NT2/D1 (cell line): ENCODE data around the gene AP1G2.
A peak's percentile ranks its signal among the peaks of the same experiment; 100 is the strongest.

Experiments
- DNase-seq: peaks from one replicate; pipeline ENCODE4 v3.0.0-alpha.2; 2011; ENCODE audit warnings: low read depth, low spot score
- H3K27me3 ChIP-seq: 2 replicates; pipeline ENCODE4 v1.6.0; 2011; ENCODE audit warnings: mild to moderate bottlenecking; ENCODE audit not compliant: insufficient read length, insufficient read depth
- H3K36me3 ChIP-seq: 2 replicates; pipeline ENCODE4 v1.6.1; 2011; ENCODE audit warnings: mild to moderate bottlenecking, low read length, mixed read lengths; ENCODE audit not compliant: insufficient read depth, insufficient read length
- H3K4me1 ChIP-seq: 2 replicates; pipeline ENCODE4 v1.5.1; 2011; ENCODE audit not compliant: insufficient read depth, insufficient read length
- H3K4me3 ChIP-seq: 2 replicates; pipeline ENCODE4 v1.5.1; 2011; ENCODE audit warnings: low read depth; ENCODE audit not compliant: insufficient read length
- H3K9ac ChIP-seq: 2 replicates; pipeline ENCODE4 v1.6.0; 2011; ENCODE audit warnings: low read depth; ENCODE audit not compliant: insufficient read length
- H3K9me3 ChIP-seq: 2 replicates; pipeline ENCODE4 v1.5.1; 2011; ENCODE audit warnings: mild to moderate bottlenecking, low read length; ENCODE audit not compliant: insufficient read depth
- SUZ12 ChIP-seq: IDR thresholded peaks from 2 replicates; pipeline ENCODE4 v1.6.1; 2011; ENCODE audit not compliant: insufficient read length, insufficient read depth; ENCODE audit errors: extremely low read depth
- YY1 ChIP-seq: IDR thresholded peaks from 2 replicates; pipeline ENCODE4 v1.6.1; 2011; ENCODE audit not compliant: insufficient read length, insufficient read depth
- ZNF274 ChIP-seq: IDR thresholded peaks from 2 replicates; pipeline ENCODE4 v1.6.1; 2011; ENCODE audit warnings: mild to moderate bottlenecking, low read depth, low read length

AP1G2 gene

GRCh38 chr14:23531391-23531790 is 36.2 kb downstream of the AP1G2 start:
- no peak for DNase-seq
- Histone ChIP-seq H3K36me3 (peaks cover 66% of the 10 kb centered on the region), H3K9me3 (no peaks in the 10 kb centered on the region), H3K4me3 (no peak overlapping the region), H3K4me1 (peaks cover 2% of the 10 kb centered on the region), H3K9ac (no peak overlapping the region), H3K27me3 (no peaks in the 10 kb centered on the region)
- TF ChIP-seq YY1 (no peak), ZNF274 (no peak), SUZ12 (no peak)

GRCh38 chr14:23530375-23531055 is 37.1 kb downstream of the AP1G2 start:
- Histone ChIP-seq H3K4me1 (peaks cover 2% of the 10 kb centered on the region), H3K9ac (no peak overlapping the region), H3K27me3 (no peaks in the 10 kb centered on the region), H3K36me3 (peaks cover 70% of the 10 kb centered on the region), H3K9me3 (no peaks in the 10 kb centered on the region), H3K4me3 (no peak overlapping the region)
- TF ChIP-seq YY1 (no peak), SUZ12 (no peak), ZNF274 (no peak)
- DNase-seq: no peak

GRCh38 chr14:23529016-23529415 is 38.6 kb downstream of the AP1G2 start:
- Histone ChIP-seq H3K36me3 (peaks cover 71% of the 10 kb centered on the region), H3K27me3 (no peaks in the 10 kb centered on the region), H3K4me3 (no peak overlapping the region), H3K9me3 (no peaks in the 10 kb centered on the region), H3K9ac (peak overlapping the region; percentile 22), H3K4me1 (peaks cover 2% of the 10 kb centered on the region)
- DNase-seq: no peak
- no peak for TF ChIP-seq YY1
- no peak for TF ChIP-seq SUZ12
- no peak for TF ChIP-seq ZNF274

- Histone ChIP-seq H3K4me3 (no peak overlapping the region), H3K27me3 (no peaks in the 10 kb centered on the region), H3K36me3 (peaks cover 70% of the 10 kb centered on the region), H3K9me3 (no peaks in the 10 kb centered on the region), H3K9ac (no peak overlapping the region), H3K4me1 (peaks cover 2% of the 10 kb centered on the region)
- DNase-seq: no peak
- TF ChIP-seq YY1: no peak
Measured at GRCh38 chr14:23528555-23528954, 39.0 kb downstream of the AP1G2 start.

- Histone ChIP-seq H3K9me3 (no peaks in the 10 kb centered on the region), H3K9ac (no peak overlapping the region), H3K27me3 (no peaks in the 10 kb centered on the region), H3K4me1 (peaks cover 2% of the 10 kb centered on the region), H3K4me3 (no peak overlapping the region), H3K36me3 (peaks cover 61% of the 10 kb centered on the region)
- DNase-seq: no peak
- no peak for TF ChIP-seq YY1
- no peak for TF ChIP-seq SUZ12
- TF ChIP-seq ZNF274: no peak
Measured at GRCh38 chr14:23525611-23526010, 42.0 kb downstream of the AP1G2 start.

GRCh38 chr14:23524954-23525353 is 42.6 kb downstream of the AP1G2 start:
- no peaks in the 10 kb centered on the region for H3K27me3 ChIP-seq
- peaks cover 61% of the 10 kb centered on the region for H3K36me3 ChIP-seq
- DNase-seq: no peak
- H3K4me1 ChIP-seq: peaks cover 2% of the 10 kb centered on the region
- no peaks in the 10 kb centered on the region for H3K9me3 ChIP-seq
- H3K9ac ChIP-seq: no peak overlapping the region
- no peak for TF ChIP-seq ZNF274
- no peak for TF ChIP-seq SUZ12
- TF ChIP-seq YY1: no peak
- no peak overlapping the region for H3K4me3 ChIP-seq

GRCh38 chr14:23523229-23524016 is 44.2 kb downstream of the AP1G2 start:
- TF ChIP-seq YY1 (no peak), SUZ12 (no peak), ZNF274 (no peak)
- H3K9me3 ChIP-seq: no peaks in the 10 kb centered on the region
- H3K4me1 ChIP-seq: no peaks in the 10 kb centered on the region
- no peaks in the 10 kb centered on the region for H3K27me3 ChIP-seq
- no peak for DNase-seq
- H3K4me3 ChIP-seq: no peak overlapping the region
- H3K36me3 ChIP-seq: peaks cover 50% of the 10 kb centered on the region
- no peak overlapping the region for H3K9ac ChIP-seq
